Raji (cell line): ENCODE measurements around the gene GAB3.

Experiments used
- POLR2A ChIP-seq: IDR thresholded peaks from 2 replicates; pipeline ENCODE4 v1.6.1; 2011; ENCODE audit warnings: low read depth, low read length, control low read depth; ENCODE audit not compliant: insufficient read depth

The GAB3 gene, protein sequence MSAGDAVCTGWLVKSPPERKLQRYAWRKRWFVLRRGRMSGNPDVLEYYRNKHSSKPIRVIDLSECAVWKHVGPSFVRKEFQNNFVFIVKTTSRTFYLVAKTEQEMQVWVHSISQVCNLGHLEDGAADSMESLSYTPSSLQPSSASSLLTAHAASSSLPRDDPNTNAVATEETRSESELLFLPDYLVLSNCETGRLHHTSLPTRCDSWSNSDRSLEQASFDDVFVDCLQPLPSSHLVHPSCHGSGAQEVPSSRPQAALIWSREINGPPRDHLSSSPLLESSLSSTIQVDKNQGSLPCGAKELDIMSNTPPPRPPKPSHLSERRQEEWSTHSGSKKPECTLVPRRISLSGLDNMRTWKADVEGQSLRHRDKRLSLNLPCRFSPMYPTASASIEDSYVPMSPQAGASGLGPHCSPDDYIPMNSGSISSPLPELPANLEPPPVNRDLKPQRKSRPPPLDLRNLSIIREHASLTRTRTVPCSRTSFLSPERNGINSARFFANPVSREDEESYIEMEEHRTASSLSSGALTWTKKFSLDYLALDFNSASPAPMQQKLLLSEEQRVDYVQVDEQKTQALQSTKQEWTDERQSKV

DNA sequence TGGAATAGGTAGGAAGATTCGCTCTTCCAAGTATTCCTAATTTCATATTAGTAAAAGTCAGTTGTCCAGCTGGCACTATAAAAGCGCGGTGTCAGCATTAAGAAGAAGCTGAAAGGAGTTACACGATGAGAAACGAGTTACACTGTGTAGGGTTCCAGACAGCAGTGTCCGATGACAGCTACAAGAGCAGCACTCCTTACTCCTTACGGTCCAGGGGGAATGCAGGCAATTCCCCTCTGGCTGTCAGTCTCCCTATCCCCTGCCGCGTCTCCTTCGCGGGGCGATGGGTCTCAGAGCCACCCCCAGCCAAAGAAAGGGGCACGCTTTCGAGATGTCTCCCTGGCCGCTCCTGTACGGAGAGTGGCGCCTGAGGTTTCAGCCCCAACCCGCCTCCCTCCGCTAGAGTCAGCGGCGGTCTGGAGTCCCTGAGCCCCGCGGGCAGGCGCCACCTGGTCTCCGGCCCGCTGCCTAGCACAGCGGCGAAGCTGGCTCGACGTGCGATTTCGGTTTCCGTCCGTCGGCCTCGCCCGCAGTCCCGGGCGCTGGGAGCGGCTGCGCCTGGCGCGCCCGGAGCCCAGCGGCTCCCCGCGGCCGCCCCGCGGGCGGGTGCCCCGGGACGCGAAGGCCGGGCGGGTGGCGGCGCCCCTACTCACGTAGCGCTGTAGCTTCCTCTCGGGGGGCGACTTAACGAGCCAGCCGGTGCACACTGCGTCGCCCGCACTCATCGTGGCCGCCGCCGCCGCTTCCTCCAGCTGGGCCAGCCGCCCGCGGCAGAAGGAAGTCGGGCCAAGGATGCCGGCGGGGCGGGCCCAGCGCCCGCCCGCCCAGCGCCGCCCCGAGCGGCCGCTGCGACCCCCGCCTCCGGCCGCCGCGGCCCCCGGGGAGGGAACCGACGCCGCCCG is at the start of gene GAB3:
Gene GAB3 (minus strand): TSS at position 777 of the 902 bp plus-strand sequence. CDS start 52 bp downstream, at position 725.
- no peak for TF ChIP-seq POLR2A

DNA sequence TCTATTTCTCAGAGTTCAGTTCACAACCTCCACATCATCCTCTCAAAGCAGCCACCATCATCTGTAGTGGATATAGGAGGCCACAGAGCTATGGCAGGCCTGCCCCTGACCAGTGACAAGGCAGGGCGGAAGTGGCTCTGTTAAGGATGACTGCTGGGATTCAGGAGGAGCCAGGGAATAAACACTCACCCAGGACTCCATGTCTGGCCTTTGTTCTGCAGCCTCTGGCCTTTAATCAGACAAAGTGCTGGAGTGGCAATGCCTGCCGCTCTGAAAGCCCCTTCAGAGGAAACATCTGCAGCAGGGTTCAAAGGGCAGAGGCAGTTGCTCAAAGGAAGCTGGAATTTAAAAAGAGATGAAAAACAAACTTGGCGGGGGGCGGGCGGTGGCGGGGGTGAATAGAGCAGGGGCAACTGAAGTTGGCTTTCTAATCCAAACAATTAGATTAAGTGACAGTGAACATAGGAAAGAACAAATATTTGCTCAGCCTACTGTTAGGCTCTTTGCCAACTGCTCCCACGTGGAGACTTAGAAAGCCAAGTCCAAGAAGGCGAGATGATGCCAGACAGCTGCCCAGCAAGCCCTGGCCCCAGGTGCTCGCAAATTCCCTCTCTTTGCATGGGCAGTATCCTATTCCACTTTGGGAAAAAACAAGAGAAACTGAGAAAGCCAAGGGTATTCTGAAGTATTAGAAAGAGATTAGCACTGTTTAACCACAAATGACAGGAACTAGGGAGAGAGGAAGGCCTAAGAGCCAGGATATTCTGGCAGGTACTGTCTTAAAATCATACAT is 48.9 kb upstream of the GAB3 start:
- no peak for TF ChIP-seq POLR2A

DNA sequence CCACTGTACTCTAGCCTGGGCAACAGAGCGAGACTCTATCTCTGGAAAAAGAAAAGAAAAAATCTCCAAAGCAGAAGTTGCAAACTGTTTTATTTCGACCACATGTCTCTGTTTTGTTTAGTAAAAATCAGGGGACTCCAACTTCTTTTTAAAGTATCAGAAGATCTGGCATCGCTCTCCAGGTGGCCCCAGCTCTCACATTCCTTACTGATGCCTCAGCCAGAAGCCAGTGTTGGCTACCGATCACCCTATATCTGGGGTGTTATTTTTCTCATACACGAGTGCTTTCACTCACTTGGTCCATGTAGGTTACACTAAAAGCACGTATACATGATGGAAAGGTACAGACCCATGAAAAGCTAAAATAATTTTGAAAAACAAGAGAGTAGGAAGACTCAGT is 46.1 kb upstream of the GAB3 start:
- TF ChIP-seq POLR2A, result no peak

DNA sequence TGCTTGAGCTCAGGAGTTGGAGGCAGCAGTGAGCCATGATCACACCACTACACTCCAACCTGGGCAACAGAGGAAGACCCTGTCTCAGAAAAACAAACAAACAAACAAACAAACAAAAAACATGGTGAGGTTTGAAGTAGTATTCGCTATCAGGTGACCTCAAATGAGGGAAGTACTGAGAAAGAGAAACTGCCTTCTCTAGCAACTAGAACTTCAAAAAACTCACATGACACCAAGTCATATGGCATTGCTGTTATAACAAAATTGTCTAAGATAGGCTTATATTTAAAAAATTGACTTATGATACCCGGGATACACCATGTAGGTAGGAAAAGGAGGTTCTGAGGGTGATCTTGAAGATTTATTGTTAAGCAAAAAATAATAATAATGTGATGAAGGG is 44.1 kb upstream of the GAB3 start:
- TF ChIP-seq POLR2A, result no peak

DNA sequence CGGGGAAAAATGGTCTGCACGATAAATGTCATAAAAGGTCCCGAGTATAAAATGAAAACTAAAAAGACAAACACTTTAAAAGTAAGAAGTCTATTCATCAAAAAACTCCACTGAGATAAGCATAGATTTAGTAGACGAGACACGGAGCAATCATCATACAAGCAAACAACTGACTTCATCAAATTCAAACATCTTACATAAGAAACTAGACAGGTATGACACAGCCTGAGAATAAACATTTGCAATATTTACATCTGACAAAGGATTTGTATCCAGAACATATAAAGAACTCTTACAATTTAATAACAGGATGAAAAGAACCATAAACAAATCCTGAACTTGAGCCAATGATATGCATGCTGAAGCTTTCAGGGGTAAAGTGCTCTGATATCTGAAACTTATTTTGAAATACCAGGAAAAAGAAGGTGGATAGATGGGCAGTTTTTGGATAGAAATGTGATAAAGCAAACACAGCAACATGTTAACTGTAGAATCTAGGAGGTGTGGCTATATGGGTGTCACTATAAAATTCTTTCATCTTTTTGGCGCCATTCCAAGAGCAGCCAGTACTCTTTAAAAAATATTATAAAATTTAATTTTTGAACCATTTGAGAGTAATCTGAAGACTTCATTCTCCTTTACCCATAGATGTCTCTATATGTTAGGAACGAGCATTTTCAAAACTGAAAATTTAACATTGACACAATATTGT is 42.4 kb upstream of the GAB3 start:
- TF ChIP-seq POLR2A, result no peak

DNA sequence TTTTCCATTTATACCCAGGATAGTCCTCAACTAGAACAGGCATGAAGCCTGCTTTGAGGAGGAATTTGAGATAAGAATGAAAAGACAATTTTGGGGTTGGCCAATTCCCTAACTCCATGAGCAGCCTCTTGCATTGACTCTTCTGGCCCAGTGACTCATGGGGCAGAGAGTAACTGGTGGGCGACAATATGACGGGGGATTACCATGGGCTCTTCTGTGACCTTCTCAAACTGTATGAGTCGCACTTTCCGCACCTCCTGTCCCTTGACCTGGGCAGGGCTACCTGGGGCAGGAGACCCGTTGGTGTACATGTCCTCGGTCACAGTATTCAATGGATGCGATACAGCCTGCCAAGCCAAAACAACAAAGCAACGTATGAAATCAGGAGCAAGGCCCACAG is 41.1 kb upstream of the GAB3 start:
- no peak for TF ChIP-seq POLR2A

DNA sequence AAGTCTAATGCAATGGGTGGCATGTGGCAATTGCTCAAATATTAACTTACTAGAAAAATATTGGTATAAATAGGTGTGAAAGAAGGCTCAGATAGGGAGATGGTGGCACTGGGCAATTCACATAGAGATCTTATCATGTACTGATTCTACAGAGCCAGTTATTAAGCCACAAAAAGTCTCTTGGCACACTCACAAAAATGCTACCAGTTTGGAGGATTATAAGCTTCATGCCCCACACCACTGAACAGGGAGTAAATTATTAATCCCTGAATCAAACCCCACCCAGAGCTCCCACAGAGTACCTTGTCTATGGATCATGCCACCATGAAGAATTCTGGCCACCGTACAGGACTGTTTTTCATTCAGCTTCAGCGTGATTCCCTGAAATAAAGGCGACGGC is 40.6 kb upstream of the GAB3 start:
- TF ChIP-seq POLR2A, result no peak

DNA sequence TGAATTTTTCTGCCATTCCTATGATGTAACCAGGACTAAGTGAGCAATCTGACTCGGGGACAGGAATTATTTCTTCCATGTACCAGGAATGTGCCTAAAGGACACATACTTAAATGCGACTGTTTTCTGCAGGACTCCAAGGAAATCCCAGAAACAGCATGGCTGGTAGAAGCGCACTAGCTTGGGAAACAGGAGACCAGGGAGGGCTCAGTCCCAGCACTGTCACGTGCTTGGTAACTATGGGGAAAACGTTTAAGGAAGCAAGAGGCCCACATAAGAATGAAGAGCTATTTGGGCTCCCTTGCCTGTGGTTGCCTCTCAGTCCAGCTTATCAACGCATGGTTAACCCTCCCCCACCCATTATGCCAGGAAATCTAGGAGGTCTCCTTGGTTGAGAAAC is 34.8 kb upstream of the GAB3 start:
- no peak for TF ChIP-seq POLR2A

DNA sequence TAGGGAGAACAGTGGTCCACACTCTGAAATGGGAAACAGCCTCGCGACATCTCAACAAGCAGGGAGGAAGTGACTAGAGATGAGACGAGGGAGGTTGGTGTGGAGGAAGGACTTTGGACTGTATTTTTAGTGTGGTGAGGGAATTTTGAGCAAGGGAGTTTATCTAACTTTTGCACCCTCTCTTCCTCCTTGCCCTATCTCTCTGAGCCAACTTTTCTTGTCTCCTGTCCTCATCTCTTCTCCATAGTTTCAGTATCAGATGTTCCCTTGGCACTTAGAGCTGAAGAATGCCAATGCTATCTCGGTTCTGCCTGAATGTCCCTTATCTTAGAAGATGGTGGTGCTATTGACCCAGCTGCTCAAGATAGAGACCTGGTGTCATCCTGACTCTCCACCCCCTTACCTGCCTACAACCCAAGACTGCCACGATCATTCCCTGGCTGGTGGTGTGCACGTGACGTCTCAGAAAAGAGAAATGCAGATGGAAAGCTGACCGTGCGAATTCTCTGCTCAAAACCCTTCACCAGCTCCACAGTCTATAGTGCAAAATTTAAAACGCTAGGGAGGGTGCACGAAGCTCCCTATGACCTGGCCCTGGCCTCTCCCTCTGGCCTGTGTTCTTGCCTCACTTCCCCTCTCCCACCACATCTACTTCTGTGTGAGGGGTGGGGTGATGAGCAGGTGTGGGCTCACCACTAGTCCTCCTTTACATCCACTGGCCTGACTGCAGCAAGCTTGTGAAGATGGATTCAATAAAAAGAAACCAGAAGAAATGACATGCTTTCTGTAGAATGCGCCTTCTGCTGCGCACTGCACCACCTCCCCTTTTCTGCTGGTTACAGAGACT is 33.5 kb upstream of the GAB3 start:
- no peak for TF ChIP-seq POLR2A

DNA sequence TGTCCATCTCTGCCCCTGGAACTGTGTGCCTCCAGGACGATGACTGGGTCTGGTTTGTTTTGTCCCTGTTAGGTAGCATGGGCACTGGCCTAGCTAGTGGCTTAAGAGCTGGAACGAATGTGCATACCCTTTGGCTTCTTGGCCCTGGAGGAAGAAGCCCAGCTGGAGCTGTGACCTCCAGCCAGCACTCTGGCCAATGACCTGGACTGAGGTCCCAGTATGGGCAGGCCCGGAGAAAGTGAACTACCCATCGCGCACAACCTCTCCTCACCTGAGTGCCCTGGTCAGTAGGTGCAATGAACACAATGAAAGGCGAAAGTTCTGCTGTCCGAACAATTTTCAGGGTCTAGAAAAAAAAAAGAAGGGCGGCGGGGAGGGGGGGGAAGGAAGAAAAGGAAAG is 30.1 kb upstream of the GAB3 start:
- TF ChIP-seq POLR2A, result no peak

DNA sequence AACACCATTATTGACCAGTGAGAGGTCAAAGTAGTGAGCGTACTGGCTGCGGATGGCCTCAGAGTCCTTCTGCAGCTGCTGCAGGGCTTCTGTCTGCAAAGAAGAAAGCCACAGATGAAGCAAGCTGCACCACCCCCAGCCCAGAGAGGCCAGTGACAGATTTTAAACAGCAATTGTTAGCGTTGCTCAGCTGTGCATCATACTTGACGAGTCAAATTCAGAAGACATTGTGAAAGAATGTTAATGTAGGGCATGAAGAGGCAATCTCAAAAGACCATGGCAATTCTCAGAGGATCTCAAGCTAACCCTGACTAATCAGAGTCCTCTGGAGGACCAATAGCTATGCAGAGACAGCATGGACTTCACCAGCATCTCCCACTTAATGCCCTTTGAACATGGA is 28.4 kb upstream of the GAB3 start:
- TF ChIP-seq POLR2A, result no peak

DNA sequence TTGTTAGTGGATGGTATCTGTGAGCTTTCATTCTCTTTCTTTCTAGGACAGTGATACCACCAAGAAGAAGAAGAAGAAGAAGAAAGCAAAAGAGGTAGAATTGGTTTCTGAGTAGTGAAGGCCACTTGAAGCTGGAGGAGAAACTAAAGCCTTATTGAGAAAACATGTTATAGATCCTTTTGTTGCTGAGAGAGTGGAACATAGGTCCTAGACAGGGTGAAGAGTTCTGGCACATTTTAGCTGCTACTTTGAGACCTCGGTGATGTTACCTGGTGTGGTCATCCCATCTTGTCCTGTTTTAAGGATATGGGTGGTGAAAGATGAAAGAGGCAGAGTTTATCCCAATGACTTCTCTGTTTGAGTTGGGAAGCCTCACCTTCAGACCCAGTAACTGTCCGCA is 25.9 kb upstream of the GAB3 start:
- TF ChIP-seq POLR2A, result no peak

DNA sequence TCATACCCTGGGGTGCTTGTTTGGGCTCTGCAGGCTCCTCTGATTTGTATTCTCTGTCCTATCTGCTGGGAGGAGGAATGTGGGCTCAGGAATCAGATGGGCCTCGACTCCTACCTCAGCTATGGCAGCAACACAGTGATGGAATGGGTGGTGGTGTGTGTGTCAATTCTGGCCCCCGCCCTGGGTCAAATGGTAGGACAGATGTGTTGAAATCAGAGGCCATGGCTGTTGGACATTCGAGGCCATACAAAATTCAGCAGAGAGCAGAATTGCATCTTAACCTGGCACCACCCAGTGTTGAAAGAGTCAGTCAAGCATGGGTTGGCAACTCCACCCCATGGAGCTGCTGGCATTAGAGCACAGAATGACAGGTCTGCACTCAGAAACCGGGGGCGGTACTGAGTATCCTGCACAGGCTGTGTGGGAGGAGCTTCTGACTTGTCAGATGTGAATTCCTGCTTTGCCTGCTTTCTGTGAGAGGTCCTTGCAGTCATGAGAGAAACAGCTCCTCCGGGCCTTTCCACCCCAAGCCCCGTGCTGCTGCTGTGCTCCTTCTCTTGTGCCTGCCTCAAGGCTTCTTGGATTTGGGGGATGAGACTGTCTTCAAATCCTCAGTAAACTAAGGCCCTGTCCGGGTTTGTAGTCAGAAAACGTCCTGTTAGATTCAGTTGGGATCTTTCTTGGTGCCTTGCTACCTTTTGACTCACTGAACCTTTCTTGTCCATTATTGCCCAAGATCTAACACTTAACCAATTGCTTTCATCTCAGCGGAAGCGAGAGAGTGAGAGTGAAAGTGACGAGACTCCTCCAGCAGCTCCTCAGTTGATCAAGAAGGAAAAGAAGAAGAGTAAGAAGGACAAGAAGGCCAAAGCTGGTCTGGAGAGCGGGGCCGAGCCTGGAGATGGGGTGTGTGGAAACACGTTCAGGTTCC is 24.8 kb upstream of the GAB3 start:
- no peak for TF ChIP-seq POLR2A

DNA sequence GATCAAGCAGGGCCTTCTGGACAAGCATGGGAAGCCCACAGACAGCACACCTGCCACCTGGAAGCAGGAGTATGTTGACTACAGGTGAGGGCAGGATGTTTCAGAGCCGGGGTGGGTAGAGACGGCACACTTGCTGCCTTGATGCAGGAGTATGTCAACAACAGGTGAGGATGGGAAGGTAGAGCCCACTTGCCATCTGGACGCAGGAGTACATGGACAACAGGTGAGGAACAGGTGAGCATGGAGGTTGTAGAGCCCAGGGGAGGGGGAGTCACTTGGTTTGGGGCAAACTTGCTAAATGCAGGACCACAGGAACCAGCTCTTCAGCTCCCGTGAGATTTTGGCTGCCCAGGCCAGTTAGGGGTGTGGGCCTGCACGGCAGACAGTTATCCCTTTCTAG is 23.7 kb upstream of the GAB3 start:
- TF ChIP-seq POLR2A, result no peak
